NCI-H2029 (cell line): Measurements from ENCODE around the gene CEP83.

Experiments used
- DNase-seq: peaks from one replicate; lab custom pipeline; 2025; lab: John Stamatoyannopoulos, UW

Gene CEP83

GRCh38 chr12:94269316-94269999, 190.2 kb downstream of the CEP83 start:
- no peak for DNase-seq

- DNase-seq: no peak
Observed at GRCh38 chr12:94267921-94268471, 191.7 kb downstream of the CEP83 start.

DNA sequence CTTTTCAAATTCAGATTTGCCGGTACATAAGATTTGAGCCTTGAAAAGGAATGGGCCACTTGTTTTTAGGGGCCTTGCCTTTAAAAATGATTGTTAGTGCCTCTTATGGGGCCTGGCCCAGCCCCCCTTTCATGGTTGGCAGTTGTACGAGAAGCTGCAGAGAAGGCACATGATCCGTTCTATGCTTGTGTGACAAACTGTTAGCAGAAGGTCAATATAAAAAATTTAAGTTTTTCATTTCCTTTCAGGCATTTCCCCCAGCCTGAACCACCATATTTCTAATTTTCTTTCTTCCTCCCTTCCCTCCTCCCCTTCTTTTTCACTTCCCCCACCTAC, 192.2 kb downstream of the CEP83 start:
- DNase-seq: no peak

DNA sequence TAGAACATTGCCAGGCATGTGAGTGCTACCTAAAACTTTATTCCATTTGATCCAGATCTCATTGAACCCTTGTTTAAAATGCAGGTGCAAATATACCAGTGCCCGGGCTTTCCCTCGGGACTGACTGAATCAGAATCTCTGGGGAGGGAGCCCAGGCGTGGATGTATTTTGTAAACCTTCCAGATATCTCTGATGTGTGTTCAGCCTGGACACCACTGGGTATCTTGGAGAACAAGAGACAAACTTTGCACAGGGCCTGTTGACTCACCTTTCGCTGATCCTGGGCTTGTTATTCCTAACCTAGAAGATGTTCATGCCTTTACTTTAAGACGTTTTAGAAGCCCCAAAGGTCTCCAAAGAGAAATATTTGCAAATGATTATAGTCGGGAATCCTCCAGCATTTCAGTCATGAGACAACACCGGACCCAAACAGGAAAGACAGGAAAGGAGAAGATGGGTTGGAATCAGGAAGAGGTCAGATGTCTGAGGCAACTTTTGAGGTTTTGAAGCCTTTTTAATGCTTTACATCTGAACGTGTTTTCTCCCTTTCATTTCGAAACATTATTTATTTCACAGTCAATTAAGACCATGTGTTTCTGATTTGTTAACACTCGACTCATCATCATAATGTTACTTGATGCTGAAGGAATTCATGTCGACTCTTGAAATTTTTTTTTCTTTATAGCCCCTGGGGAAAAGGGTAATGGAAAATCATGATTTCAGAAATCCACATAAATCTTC, 192.7 kb downstream of the CEP83 start:
- DNase-seq: no peak

- no peak for DNase-seq
Observed at GRCh38 chr12:94265966-94266745, 193.5 kb downstream of the CEP83 start.

- no peak for DNase-seq
Observed at GRCh38 chr12:94265539-94265938, 194.1 kb downstream of the CEP83 start.

- DNase-seq: no peak
Observed at GRCh38 chr12:94264736-94265485, 194.8 kb downstream of the CEP83 start.

DNA sequence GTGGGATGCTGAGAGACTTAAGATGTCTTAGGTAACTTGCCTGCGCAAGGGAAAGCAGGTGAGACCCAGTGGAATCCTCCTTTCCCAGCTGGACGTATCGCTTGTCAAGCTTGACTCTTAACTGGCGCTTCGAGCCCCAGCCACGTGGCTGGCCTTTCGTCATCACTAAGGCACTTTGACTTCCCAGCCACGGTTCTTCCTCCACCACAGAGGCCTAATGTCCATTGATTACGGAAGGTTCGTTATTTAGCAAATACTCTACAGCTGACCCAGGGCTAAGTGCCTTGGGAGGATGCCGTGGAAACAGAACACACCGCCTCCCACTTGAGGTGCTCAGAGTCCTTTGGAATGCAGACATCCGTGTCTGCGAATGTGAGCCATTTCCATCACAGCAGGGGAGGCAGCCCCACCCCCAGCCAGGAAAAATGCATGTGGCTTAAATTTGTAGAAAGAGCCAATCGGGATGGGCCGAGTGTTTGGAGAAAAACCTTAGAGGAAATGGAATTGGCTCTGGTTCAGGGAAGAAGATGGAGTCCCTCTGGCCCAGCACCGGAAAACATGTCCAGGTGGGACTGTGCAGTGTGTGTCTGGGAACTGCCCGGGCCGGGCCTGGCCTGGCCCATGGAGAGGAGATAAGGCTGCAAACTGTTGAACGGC, 195.6 kb downstream of the CEP83 start:
- no peak for DNase-seq

GRCh38 chr12:94263011-94263811, 196.5 kb downstream of the CEP83 start:
- DNase-seq: peak; percentile 5

GRCh38 chr12:94262228-94263010, 197.2 kb downstream of the CEP83 start:
- peak; percentile 89 for DNase-seq

GRCh38 chr12:94261786-94262185, 197.9 kb downstream of the CEP83 start:
- no peak for DNase-seq

- no peak for DNase-seq
Observed at GRCh38 chr12:94261119-94261518, 198.5 kb downstream of the CEP83 start.

GRCh38 chr12:94260717-94261116, 198.9 kb downstream of the CEP83 start:
- DNase-seq: no peak

DNA sequence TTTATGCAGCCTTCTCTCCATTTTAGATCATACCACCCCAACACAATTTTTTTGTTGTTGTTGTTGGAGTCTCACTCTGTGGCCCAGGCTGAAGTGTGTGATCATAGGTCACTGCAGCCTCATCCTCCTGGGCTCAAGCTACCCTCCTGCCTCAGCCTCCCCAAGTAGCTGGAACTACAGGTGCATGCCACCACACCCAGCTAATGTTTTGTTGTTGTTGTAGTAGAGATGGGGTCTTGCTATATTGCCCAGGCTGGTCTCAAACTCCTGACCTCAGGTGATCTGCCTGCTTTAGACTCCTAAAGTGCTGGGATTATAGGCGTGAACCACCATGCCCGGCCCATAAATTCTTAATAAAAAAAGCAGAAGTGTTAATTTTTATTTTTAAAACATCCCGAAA, 199.7 kb downstream of the CEP83 start:
- no peak for DNase-seq

DNA sequence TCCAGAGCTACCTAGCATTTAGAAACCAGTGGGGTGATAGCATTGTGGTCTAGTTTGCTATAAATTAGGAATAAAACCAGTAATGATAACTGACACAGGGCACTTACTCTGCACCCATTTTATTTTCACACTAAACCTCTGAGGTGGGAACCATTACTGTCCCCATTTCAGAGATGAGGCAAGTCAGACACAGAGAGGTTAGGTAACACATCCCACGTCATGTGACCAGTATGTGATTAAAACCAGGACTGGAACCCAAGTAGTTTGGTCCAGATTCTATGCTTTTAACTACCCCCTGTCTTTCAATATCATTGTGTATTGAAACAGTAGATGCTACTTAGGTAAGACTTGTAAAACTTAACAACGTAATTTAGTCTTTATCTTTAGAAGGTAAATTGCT, 201.1 kb downstream of the CEP83 start:
- DNase-seq: no peak
